ENCODE results near the gene IGFN1. TPM values are rescaled to one million over a fixed set of nuclear protein-coding genes. Genes with fewer than 3 reads are reported as not detected.

Gene IGFN1
- total RNA-seq, 1 experiment from 2014 or later = 0.04 TPM

GRCh38 chr1:201228011-201228983 lies 37.7 kb downstream of the IGFN1 start:
- ATAC-seq (no peak), DNase-seq (no peak)
- ChIA-PET CTCF (interaction anchor here (0.6 kb wide), 1 partner anchor 10 kb away, joined by 3 read pairs; no protein-coding TSS in a partner anchor), POLR2A (ENCODE audit: unreplicated experiment) (no interaction called here)
- H3K27me3 ChIP-seq (ENCODE audit: low read length) = no peaks in the 10 kb centered on the region
- H3K27ac ChIP-seq (ENCODE audit: low read length) = no peak overlapping the region
- H4K20me1 ChIP-seq (ENCODE audit: low read length) = no peaks in the 10 kb centered on the region
- H3K9me2 ChIP-seq (replicated peaks; ENCODE audit: low read length) = no peaks in the 10 kb centered on the region
- H3K9ac ChIP-seq (ENCODE audit: low read length) = no peak overlapping the region
- H3F3A ChIP-seq (ENCODE audit: low read length, unreplicated experiment) = peaks cover 9% of the 10 kb centered on the region
- no peak overlapping the region for H2AFZ ChIP-seq (ENCODE audit: low read length)
- no peaks in the 10 kb centered on the region for H3K9me3 ChIP-seq (ENCODE audit: low read length)
- BruUV-seq (replicated peaks) = no TSS peak
- TF ChIP-seq CTCF (conservative IDR thresholded peaks at IDR 0.05; ENCODE audit: low read depth, low read length) (no peak), EZH2phosphoT487 (IDR thresholded peaks at IDR 0.05; ENCODE audit: borderline replicate concordance, low read length) (no peak), EZH2 (IDR thresholded peaks at IDR 0.05; ENCODE audit: low read length, unreplicated experiment) (no peak)
- H3K4me3 ChIP-seq (ENCODE audit: low read length) = no peak overlapping the region
- H3K36me3 ChIP-seq (ENCODE audit: low read depth, low read length) = no peaks in the 10 kb centered on the region
- H3K79me2 ChIP-seq (ENCODE audit: low read length) = no peaks in the 10 kb centered on the region
- no peak overlapping the region for H3K4me2 ChIP-seq (ENCODE audit: low read length)
- intact Hi-C loops (cut with micrococcal nuclease) = no loop called here
- H3K4me1 ChIP-seq (ENCODE audit: insufficient read depth, low read length) = peaks cover 21% of the 10 kb centered on the region

GRCh38 chr1:201229095-201229494 lies 38.5 kb downstream of the IGFN1 start:
- no peak overlapping the region for H2AFZ ChIP-seq (ENCODE audit: low read length)
- no peak overlapping the region for H3K9ac ChIP-seq (ENCODE audit: low read length)
- DNase-seq (no peak), ATAC-seq (no peak)
- peaks cover 9% of the 10 kb centered on the region for H3F3A ChIP-seq (ENCODE audit: low read length, unreplicated experiment)
- CTCF ChIA-PET = interaction anchor here (0.6 to 1.5 kb wide), 8 partner anchors 79 to 257 kb away, joined by 3 to 10 read pairs (median 6); no protein-coding TSS in a partner anchor
- H3K27me3 ChIP-seq (ENCODE audit: low read length) = no peaks in the 10 kb centered on the region
- POLR2A ChIA-PET (ENCODE audit: unreplicated experiment) = interaction anchor here (0.7 kb wide), 1 partner anchor 25 kb away, joined by 5 read pairs; no protein-coding TSS in a partner anchor
- H3K4me3 ChIP-seq (ENCODE audit: low read length) = no peak overlapping the region
- intact Hi-C loops (cut with micrococcal nuclease) = no loop called here
- TF ChIP-seq EZH2phosphoT487 (IDR thresholded peaks at IDR 0.05; ENCODE audit: borderline replicate concordance, low read length) = no peak
- no peak for TF ChIP-seq EZH2 (IDR thresholded peaks at IDR 0.05; ENCODE audit: low read length, unreplicated experiment)
- TF ChIP-seq CTCF (conservative IDR thresholded peaks at IDR 0.05; ENCODE audit: low read depth, low read length) = no peak
- H4K20me1 ChIP-seq (ENCODE audit: low read length) = no peaks in the 10 kb centered on the region
- no peaks in the 10 kb centered on the region for H3K79me2 ChIP-seq (ENCODE audit: low read length)
- no peaks in the 10 kb centered on the region for H3K36me3 ChIP-seq (ENCODE audit: low read depth, low read length)
- H3K27ac ChIP-seq (ENCODE audit: low read length) = peak overlapping the region; percentile 54
- H3K4me1 ChIP-seq (ENCODE audit: insufficient read depth, low read length) = peaks cover 21% of the 10 kb centered on the region
- H3K9me3 ChIP-seq (ENCODE audit: low read length) = no peaks in the 10 kb centered on the region
- peak overlapping the region; percentile 59 for H3K4me2 ChIP-seq (ENCODE audit: low read length)
- no TSS peak for BruUV-seq (replicated peaks)
- H3K9me2 ChIP-seq (replicated peaks; ENCODE audit: low read length) = no peaks in the 10 kb centered on the region
